Measurements from ENCODE around the gene KLHL26. TPM values are rescaled to one million over a fixed set of nuclear protein-coding genes. Genes with fewer than 3 reads are reported as not detected.
A peak's percentile ranks its signal among the peaks of the same experiment; 100 is the strongest.

The KLHL26 gene
- total and polyA plus RNA-seq, 8 donors = 1.2 to 45.1 (median 4.1) TPM

DNA sequence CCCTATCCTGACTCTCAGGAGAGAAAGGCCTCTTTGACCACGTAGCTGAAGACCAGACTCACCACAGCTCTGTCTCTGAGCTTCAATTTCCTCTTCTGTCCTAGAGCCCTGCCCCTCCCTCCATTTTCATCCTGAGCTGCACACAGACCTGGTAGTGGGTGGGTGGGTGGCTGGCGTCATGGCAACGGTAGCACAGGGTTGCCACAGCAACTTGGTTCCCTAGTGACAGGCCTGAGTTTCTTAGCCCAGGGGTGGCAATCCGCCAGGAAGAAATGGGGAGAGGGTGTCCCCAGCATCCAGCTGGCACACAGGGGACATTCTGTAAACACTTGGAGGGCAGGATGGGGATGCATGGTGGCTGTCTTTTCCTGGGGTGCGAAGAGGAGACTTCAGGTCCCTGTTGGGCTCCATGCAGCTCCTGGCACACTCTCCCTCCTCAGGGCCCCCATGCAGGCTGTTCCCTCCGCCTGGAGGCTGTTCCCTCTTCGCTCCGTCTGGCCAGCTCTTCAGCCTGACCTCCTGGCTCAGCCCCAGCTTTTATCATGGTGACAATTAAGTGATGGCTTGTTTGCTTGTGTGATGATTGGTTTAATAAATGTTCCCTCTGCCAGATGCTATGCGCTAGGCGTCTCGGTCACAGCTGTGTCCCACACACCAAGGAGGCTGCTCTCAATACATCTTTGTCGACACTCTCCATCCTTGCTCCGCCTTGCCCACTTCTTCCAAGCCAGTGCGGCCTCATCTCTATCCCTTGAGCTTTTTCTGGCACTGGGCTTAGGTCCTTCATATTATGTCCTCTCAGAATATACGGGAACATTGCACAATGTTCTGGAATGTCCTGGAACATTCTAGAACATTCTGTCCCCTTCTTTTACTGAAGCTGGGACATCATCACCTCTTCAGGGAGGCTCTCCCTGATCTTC lies 7.4 kb upstream of the KLHL26 start:
- Histone ChIP-seq H3K36me3 (no peaks in the 10 kb centered on the region), H3K27ac (peak overlapping the region in 1 of 5 donors; percentile 32), H3K4me1 (peaks cover 0 to under 1% (median 0%) of the 10 kb centered on the region in 4 donors), H3K27me3 (no peaks in the 10 kb centered on the region), H3K4me3 (no peak overlapping the region), H3K9me3 (no peaks in the 10 kb centered on the region)
- DNase-seq = no peak
- TF ChIP-seq POLR2AphosphoS5 (IDR thresholded peaks at IDR 0.05) (peak; percentile 56 to 84 (median 61)), POLR2A (IDR thresholded peaks at IDR 0.05) (no peak), EP300 (IDR thresholded peaks at IDR 0.05) (peak; percentile 95)
- TF ChIP-seq, protein P1, sequence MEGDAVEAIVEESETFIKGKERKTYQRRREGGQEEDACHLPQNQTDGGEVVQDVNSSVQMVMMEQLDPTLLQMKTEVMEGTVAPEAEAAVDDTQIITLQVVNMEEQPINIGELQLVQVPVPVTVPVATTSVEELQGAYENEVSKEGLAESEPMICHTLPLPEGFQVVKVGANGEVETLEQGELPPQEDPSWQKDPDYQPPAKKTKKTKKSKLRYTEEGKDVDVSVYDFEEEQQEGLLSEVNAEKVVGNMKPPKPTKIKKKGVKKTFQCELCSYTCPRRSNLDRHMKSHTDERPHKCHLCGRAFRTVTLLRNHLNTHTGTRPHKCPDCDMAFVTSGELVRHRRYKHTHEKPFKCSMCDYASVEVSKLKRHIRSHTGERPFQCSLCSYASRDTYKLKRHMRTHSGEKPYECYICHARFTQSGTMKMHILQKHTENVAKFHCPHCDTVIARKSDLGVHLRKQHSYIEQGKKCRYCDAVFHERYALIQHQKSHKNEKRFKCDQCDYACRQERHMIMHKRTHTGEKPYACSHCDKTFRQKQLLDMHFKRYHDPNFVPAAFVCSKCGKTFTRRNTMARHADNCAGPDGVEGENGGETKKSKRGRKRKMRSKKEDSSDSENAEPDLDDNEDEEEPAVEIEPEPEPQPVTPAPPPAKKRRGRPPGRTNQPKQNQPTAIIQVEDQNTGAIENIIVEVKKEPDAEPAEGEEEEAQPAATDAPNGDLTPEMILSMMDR (IDR thresholded peaks at IDR 0.05) = no peak
- WGBS, 5 donors = 61 to 74% (median 69%) methylated on average over 15 of the region's 15 CpGs
- intact Hi-C loops (cut with DNase I; ENCODE audit: low total_unique reads) = no loop called here

DNA sequence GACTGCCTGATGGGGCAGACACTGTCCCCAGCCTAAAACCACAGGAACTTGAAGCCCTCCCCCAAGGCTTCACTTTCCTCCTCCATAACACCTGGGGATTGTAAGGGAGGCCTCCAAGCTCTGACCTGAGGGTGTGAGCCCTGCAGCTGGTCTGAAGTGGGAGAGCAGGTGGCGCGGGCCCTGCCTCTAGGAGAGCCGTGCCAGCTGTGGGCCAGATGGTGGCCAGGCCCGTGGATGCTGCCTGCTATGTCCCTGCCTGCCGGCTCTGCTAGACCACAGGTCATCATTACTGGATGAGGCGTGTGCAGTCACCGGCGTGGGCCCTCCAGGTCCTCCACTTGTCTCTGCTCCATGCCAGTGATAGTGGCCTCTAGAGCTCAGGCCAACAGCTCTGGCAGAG lies 3.5 kb upstream of the KLHL26 start:
- Histone ChIP-seq H3K27ac (no peak overlapping the region), H3K9me3 (no peaks in the 10 kb centered on the region), H3K4me1 (peaks cover 23 to 37% (median 31%) of the 10 kb centered on the region in 4 donors), H3K27me3 (no peaks in the 10 kb centered on the region), H3K4me3 (no peak overlapping the region), H3K36me3 (no peaks in the 10 kb centered on the region)
- 68 to 93% (median 72%) methylated on average over 5 to 8 of the region's 8 CpGs for WGBS, 5 donors
- no peak for DNase-seq
- intact Hi-C loops (cut with DNase I; ENCODE audit: low total_unique reads) = no loop called here
- TF ChIP-seq EP300 (IDR thresholded peaks at IDR 0.05) (no peak), POLR2AphosphoS5 (IDR thresholded peaks at IDR 0.05) (no peak), POLR2A (IDR thresholded peaks at IDR 0.05) (no peak)
- TF ChIP-seq, protein P1 (IDR thresholded peaks at IDR 0.05) = no peak

GRCh38 chr19:18634612-18635297 lies 2.1 kb upstream of the KLHL26 start:
- H3K9me3 ChIP-seq = no peaks in the 10 kb centered on the region
- H3K4me1 ChIP-seq = peaks cover 24 to 48% (median 38%) of the 10 kb centered on the region in 4 donors
- 26 to 49% (median 31%) methylated on average over 11 to 12 of the region's 12 CpGs for WGBS, 5 donors
- TF ChIP-seq POLR2A (IDR thresholded peaks at IDR 0.05) (no peak), EP300 (IDR thresholded peaks at IDR 0.05) (no peak), POLR2AphosphoS5 (IDR thresholded peaks at IDR 0.05) (no peak)
- DNase-seq = peak in 1 of 2 donors; percentile 74
- intact Hi-C loops (cut with DNase I; ENCODE audit: low total_unique reads) = no loop called here
- H3K27me3 ChIP-seq = no peaks in the 10 kb centered on the region
- no peaks in the 10 kb centered on the region for H3K36me3 ChIP-seq
- no peak overlapping the region for H3K27ac ChIP-seq
- no peak overlapping the region for H3K4me3 ChIP-seq

DNA sequence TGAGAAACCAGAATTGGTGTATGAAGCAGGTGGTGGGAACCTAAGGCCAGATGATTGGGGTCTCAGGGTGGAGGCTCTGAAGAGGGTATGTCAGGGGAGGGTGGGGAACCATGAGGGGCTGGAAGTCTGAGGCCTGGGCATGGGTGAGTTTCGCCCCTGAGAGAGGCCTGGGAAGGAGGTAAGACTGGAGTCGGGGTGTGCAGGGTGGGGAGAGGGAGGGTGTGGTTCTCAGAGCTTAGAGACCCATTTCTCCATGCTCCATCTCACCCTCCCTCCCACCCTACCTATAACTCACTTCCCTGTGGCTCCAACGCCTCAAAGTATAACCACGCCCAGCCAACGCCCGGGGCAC lies 1.0 kb upstream of the KLHL26 start:
- WGBS, 5 donors = 11 to 19% (median 17%) methylated on average over 6 of the region's 6 CpGs
- TF ChIP-seq, protein P1 (IDR thresholded peaks at IDR 0.05) = no peak
- no peak for TF ChIP-seq POLR2AphosphoS5 (IDR thresholded peaks at IDR 0.05)
- TF ChIP-seq POLR2A (IDR thresholded peaks at IDR 0.05) = no peak
- no peak for TF ChIP-seq EP300 (IDR thresholded peaks at IDR 0.05)
- Histone ChIP-seq H3K27me3 (no peaks in the 10 kb centered on the region), H3K4me3 (peak overlapping the region; percentile 82 to 92 (median 88)), H3K27ac (peak overlapping the region in 3 of 5 donors; percentile 90 to 93 (median 92)), H3K4me1 (peaks cover 24 to 50% (median 40%) of the 10 kb centered on the region in 4 donors), H3K36me3 (peaks cover 0 to 3% (median 0%) of the 10 kb centered on the region in 4 donors), H3K9me3 (no peaks in the 10 kb centered on the region)
- intact Hi-C loops (cut with DNase I; ENCODE audit: low total_unique reads) = no loop called here
- no peak for DNase-seq
